ENCODE results near the gene MOK. TPM values are rescaled to one million over a fixed set of nuclear protein-coding genes. Genes with fewer than 3 reads are reported as not detected.

Gene MOK
- total RNA-seq, 1 donor from 2014 or later, result 14.5 TPM

DNA sequence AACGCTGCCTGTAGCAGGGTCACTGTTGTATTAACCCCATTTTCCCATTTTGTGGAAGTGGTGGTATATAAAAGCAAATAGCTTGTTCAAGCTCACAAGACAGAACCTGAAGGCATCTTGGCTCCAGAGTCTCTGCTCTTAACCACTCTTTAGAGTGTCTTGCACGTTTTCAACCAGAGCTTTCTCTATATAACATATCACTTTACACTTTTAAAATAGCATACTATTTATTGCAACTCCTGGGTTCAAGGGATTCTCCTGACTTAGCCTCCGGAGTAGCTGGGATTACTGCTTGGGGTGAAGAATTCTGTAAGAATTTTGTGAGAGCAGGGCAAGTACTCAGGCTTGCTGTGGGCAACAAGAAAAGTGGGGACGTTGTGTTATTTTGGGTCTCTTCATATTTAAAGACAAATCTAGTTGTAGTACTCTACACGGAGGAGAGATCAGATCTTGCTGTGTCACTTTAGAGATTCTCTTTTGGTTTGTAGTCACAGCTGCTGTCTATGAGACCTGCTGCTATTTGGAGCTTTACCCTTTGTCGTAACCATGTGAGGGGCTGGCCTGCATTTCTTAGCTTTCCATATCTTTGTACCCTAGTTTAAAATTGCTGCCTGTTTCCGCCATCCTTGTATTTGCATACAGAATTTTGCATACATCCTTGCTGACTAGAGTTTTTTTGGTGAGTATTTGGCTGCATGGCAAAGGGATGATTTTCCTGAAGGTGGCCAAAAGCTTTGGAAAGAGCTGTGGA is 124.5 kb downstream of the MOK start:
- no peak for DNase-seq

Other genes starting within 250 kb of the MOK start
- 339 TPM for gene HSP90AA1, start 218.1 kb downstream of the MOK start, total RNA-seq
- 22.3 TPM for gene WDR20, start 165.3 kb downstream of the MOK start, total RNA-seq
- 12.1 TPM for gene ZNF839, start 14.6 kb upstream of the MOK start, total RNA-seq
- 27.4 TPM for gene CINP, start 57.7 kb upstream of the MOK start, total RNA-seq
- gene TECPR2, start 57.8 kb upstream of the MOK start, total RNA-seq, result 8.5 TPM
- gene ANKRD9, start 204.6 kb upstream of the MOK start, total RNA-seq, result 6.7 TPM

All from skin of body (tissue), 2 donors.